Mucosa of stomach (tissue), 1 donor: ENCODE data around the gene RNF187.

Experiments
- H3K27me3 ChIP-seq: one replicate; pipeline ENCODE4 v1.7.0; 2013; ENCODE audit warnings: mild to moderate bottlenecking, low read length; ENCODE audit not compliant: control insufficient read depth, insufficient read depth
- H3K36me3 ChIP-seq: one replicate; pipeline ENCODE4 v1.7.0; 2013; ENCODE audit warnings: low read length; ENCODE audit not compliant: control insufficient read depth, insufficient read depth
- H3K4me1 ChIP-seq: one replicate; pipeline ENCODE4 v1.7.0; 2013; ENCODE audit warnings: mild to moderate bottlenecking, low read length; ENCODE audit not compliant: control insufficient read depth, insufficient read depth
- H3K4me3 ChIP-seq: one replicate; pipeline ENCODE4 v1.7.0; 2013; ENCODE audit warnings: low read length
- H3K9ac ChIP-seq: one replicate; pipeline ENCODE4 v1.7.0; 2013; ENCODE audit warnings: mild to moderate bottlenecking, low read length, moderate library complexity
- H3K9me3 ChIP-seq: one replicate; pipeline ENCODE4 v1.7.0; 2013; ENCODE audit warnings: mild to moderate bottlenecking, low read length, moderate library complexity; ENCODE audit not compliant: control insufficient read depth
- donor health status: Pancreatic carcinoma.

Gene RNF187

GRCh38 chr1:228453022-228453560 is 34.1 kb upstream of the RNF187 start:
- Histone ChIP-seq H3K36me3 (no peaks in the 10 kb centered on the region), H3K27me3 (peaks cover 2% of the 10 kb centered on the region)

GRCh38 chr1:228453614-228454013 is 33.6 kb upstream of the RNF187 start:
- no peaks in the 10 kb centered on the region for H3K36me3 ChIP-seq
- no peaks in the 10 kb centered on the region for H3K9me3 ChIP-seq
- H3K4me1 ChIP-seq = no peaks in the 10 kb centered on the region
- no peaks in the 10 kb centered on the region for H3K27me3 ChIP-seq
- H3K4me3 ChIP-seq = no peak overlapping the region
- H3K9ac ChIP-seq = no peak overlapping the region

More at GRCh38 chr1:228453022-228453560, 34.1 kb upstream of the RNF187 start:
- Histone ChIP-seq H3K4me3 (no peak overlapping the region), H3K9ac (no peak overlapping the region), H3K9me3 (no peaks in the 10 kb centered on the region), H3K4me1 (no peaks in the 10 kb centered on the region)

GRCh38 chr1:228454238-228454637 is 32.9 kb upstream of the RNF187 start:
- H3K27me3 ChIP-seq = no peaks in the 10 kb centered on the region
- no peak overlapping the region for H3K4me3 ChIP-seq
- peaks cover 6% of the 10 kb centered on the region for H3K4me1 ChIP-seq
- no peaks in the 10 kb centered on the region for H3K36me3 ChIP-seq
- no peak overlapping the region for H3K9ac ChIP-seq
- H3K9me3 ChIP-seq = no peaks in the 10 kb centered on the region

GRCh38 chr1:228455715-228456114 is 31.5 kb upstream of the RNF187 start:
- Histone ChIP-seq H3K4me1 (peaks cover 10% of the 10 kb centered on the region), H3K4me3 (no peak overlapping the region), H3K9ac (no peak overlapping the region), H3K9me3 (no peaks in the 10 kb centered on the region), H3K36me3 (no peaks in the 10 kb centered on the region), H3K27me3 (peaks cover 2% of the 10 kb centered on the region)

GRCh38 chr1:228456252-228457016 is 30.7 kb upstream of the RNF187 start:
- Histone ChIP-seq H3K4me1 (peaks cover 10% of the 10 kb centered on the region), H3K4me3 (peak overlapping the region; percentile 28), H3K9ac (peak overlapping the region; percentile 63), H3K36me3 (no peaks in the 10 kb centered on the region), H3K9me3 (no peaks in the 10 kb centered on the region), H3K27me3 (peaks cover 7% of the 10 kb centered on the region)

- Histone ChIP-seq H3K36me3 (no peaks in the 10 kb centered on the region), H3K4me1 (peaks cover 10% of the 10 kb centered on the region), H3K9me3 (no peaks in the 10 kb centered on the region), H3K4me3 (peak overlapping the region; percentile 28), H3K27me3 (peaks cover 7% of the 10 kb centered on the region), H3K9ac (peak overlapping the region; percentile 63)
Measured at GRCh38 chr1:228457017-228457395, 30.2 kb upstream of the RNF187 start.

- Histone ChIP-seq H3K4me3 (peak overlapping the region; percentile 57), H3K9me3 (no peaks in the 10 kb centered on the region), H3K36me3 (no peaks in the 10 kb centered on the region), H3K9ac (peak overlapping the region; percentile 63), H3K4me1 (peaks cover 10% of the 10 kb centered on the region), H3K27me3 (peaks cover 11% of the 10 kb centered on the region)
Measured at GRCh38 chr1:228457396-228458176, 29.6 kb upstream of the RNF187 start.

GRCh38 chr1:228459091-228459993 is 27.8 kb upstream of the RNF187 start:
- Histone ChIP-seq H3K4me3 (peak overlapping the region; percentile 42), H3K9ac (peak overlapping the region; percentile 24), H3K27me3 (peaks cover 27% of the 10 kb centered on the region), H3K4me1 (peaks cover 16% of the 10 kb centered on the region), H3K9me3 (no peaks in the 10 kb centered on the region), H3K36me3 (no peaks in the 10 kb centered on the region)

GRCh38 chr1:228460821-228461220 is 26.4 kb upstream of the RNF187 start:
- Histone ChIP-seq H3K9ac (no peak overlapping the region), H3K27me3 (peaks cover 42% of the 10 kb centered on the region), H3K4me3 (no peak overlapping the region), H3K36me3 (no peaks in the 10 kb centered on the region), H3K4me1 (peaks cover 16% of the 10 kb centered on the region), H3K9me3 (no peaks in the 10 kb centered on the region)

GRCh38 chr1:228462560-228462959 is 24.6 kb upstream of the RNF187 start:
- H3K4me3 ChIP-seq = no peak overlapping the region
- H3K9me3 ChIP-seq = no peaks in the 10 kb centered on the region
- peaks cover 16% of the 10 kb centered on the region for H3K4me1 ChIP-seq
- H3K9ac ChIP-seq = no peak overlapping the region
- peaks cover 58% of the 10 kb centered on the region for H3K27me3 ChIP-seq
- no peaks in the 10 kb centered on the region for H3K36me3 ChIP-seq

GRCh38 chr1:228463009-228463558 is 24.1 kb upstream of the RNF187 start:
- Histone ChIP-seq H3K4me3 (no peak overlapping the region), H3K9ac (no peak overlapping the region), H3K9me3 (no peaks in the 10 kb centered on the region), H3K36me3 (no peaks in the 10 kb centered on the region), H3K27me3 (peaks cover 63% of the 10 kb centered on the region), H3K4me1 (peaks cover 16% of the 10 kb centered on the region)
